Stomach smooth muscle (tissue), 2 donors: ENCODE measurements around the gene ZNF274.
"Not testable (repeated sequence)": the region's sequence is repeated elsewhere in the genome, so short reads cannot be mapped to it uniquely, and the experiment has no call there.

Experiments
- H3K27ac ChIP-seq: one replicate; pipeline ENCODE4 v1.7.0; 2013; ENCODE audit warnings: mild to moderate bottlenecking, low read length, inconsistent platforms
- H3K27me3 ChIP-seq, 2 donors: one replicate each; pipeline ENCODE4 v1.7.0; 2013; ENCODE audit warnings: low read length in 2 of 2; ENCODE audit not compliant: insufficient read depth in 2 of 2, control insufficient read depth in 1 of 2
- H3K36me3 ChIP-seq, 2 donors: one replicate each; pipeline ENCODE4 v1.7.0; 2013; ENCODE audit warnings: low read length in 2 of 2; ENCODE audit not compliant: control insufficient read depth in 2 of 2, insufficient read depth in 2 of 2
- H3K4me1 ChIP-seq: one replicate; pipeline ENCODE4 v1.7.0; 2013; ENCODE audit warnings: low read length; ENCODE audit not compliant: control insufficient read depth, insufficient read depth
- H3K4me3 ChIP-seq, 2 donors: one replicate each; pipeline ENCODE4 v1.7.0; 2013; ENCODE audit warnings: low read length in 2 of 2
- H3K9ac ChIP-seq, 2 donors: one replicate each; pipeline ENCODE4 v1.7.0; 2013; ENCODE audit warnings: low read length in 2 of 2, mild to moderate bottlenecking in 1 of 2
- H3K9me3 ChIP-seq, 2 donors: one replicate each; pipeline ENCODE4 v1.7.0; 2013; ENCODE audit warnings: low read length in 2 of 2; ENCODE audit not compliant: control insufficient read depth in 2 of 2
- donor health status: healthy.
- donor health status: Pancreatic carcinoma.

The ZNF274 gene

GRCh38 chr19:58252102-58252685, 69.3 kb downstream of the ZNF274 start:
- Histone ChIP-seq H3K36me3 (peaks cover 64 to 73% of the 10 kb centered on the region in 2 donors), H3K27ac (no peak overlapping the region), H3K9me3 (peaks cover 51 to 85% of the 10 kb centered on the region in 2 donors), H3K4me1 (no peaks in the 10 kb centered on the region), H3K9ac (no peak overlapping the region), H3K4me3 (peak overlapping the region in 1 of 2 donors; percentile 21), H3K27me3 (no peaks in the 10 kb centered on the region)

GRCh38 chr19:58258259-58258658, 75.4 kb downstream of the ZNF274 start:
- peak overlapping the region; percentile 52 to 59 for H3K4me3 ChIP-seq

GRCh38 chr19:58261600-58261967, 78.7 kb downstream of the ZNF274 start:
- H3K9me3 ChIP-seq = peaks cover 56 to 94% of the 10 kb centered on the region in 2 donors

More at GRCh38 chr19:58258259-58258658, 75.4 kb downstream of the ZNF274 start:
- H3K4me1 ChIP-seq, H3K9ac ChIP-seq, H3K27ac ChIP-seq, H3K27me3 ChIP-seq: not testable (repeated sequence)
- Histone ChIP-seq H3K36me3 (peaks cover 73 to 78% of the 10 kb centered on the region in 2 donors), H3K9me3 (peaks cover 64 to 92% of the 10 kb centered on the region in 2 donors)

GRCh38 chr19:58261968-58262921, 79.4 kb downstream of the ZNF274 start:
- Histone ChIP-seq H3K36me3 (peaks cover 64% of the 10 kb centered on the region in 2 donors), H3K4me3 (peak overlapping the region; percentile 30 to 65), H3K27me3 (no peaks in the 10 kb centered on the region), H3K9ac (no peak overlapping the region), H3K27ac (no peak overlapping the region), H3K4me1 (no peaks in the 10 kb centered on the region), H3K9me3 (peaks cover 57 to 95% of the 10 kb centered on the region in 2 donors)

More at GRCh38 chr19:58261600-58261967, 78.7 kb downstream of the ZNF274 start:
- Histone ChIP-seq H3K36me3 (peaks cover 65 to 68% of the 10 kb centered on the region in 2 donors), H3K27me3 (no peaks in the 10 kb centered on the region), H3K4me1 (no peaks in the 10 kb centered on the region), H3K9ac (no peak overlapping the region), H3K27ac (no peak overlapping the region), H3K4me3 (peak overlapping the region; percentile 24 to 65)

GRCh38 chr19:58262922-58263296, 80.0 kb downstream of the ZNF274 start:
- Histone ChIP-seq H3K4me1 (no peaks in the 10 kb centered on the region), H3K9me3 (peaks cover 50 to 90% of the 10 kb centered on the region in 2 donors), H3K4me3 (peak overlapping the region; percentile 29 to 65), H3K27me3 (no peaks in the 10 kb centered on the region), H3K36me3 (peaks cover 57% of the 10 kb centered on the region in 2 donors), H3K9ac (no peak overlapping the region), H3K27ac (no peak overlapping the region)
